Measurements from ENCODE around the gene NEXN.

Gene NEXN

DNA sequence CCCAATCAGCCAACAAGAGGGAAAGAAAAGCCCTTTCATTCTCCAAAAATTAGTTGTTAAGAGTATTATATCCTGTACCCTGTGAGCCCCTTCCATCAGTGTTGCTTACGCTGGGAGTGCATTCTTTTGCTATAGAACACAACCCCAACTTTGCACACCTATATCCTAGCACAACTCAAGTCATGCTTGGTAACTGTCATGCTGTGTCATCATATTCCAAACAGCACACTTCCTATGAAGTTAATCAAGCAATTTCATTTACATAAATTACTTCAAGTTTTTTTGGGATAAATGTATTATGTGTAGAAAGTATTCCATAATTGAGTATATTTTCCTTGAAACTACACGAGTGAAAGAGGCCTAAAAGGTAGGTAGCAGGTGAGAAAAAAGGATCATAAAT is 70.4 kb downstream of the NEXN start:
- DNase-seq (ENCODE audit: low spot score), result no peak
- TF ChIP-seq, protein P1, sequence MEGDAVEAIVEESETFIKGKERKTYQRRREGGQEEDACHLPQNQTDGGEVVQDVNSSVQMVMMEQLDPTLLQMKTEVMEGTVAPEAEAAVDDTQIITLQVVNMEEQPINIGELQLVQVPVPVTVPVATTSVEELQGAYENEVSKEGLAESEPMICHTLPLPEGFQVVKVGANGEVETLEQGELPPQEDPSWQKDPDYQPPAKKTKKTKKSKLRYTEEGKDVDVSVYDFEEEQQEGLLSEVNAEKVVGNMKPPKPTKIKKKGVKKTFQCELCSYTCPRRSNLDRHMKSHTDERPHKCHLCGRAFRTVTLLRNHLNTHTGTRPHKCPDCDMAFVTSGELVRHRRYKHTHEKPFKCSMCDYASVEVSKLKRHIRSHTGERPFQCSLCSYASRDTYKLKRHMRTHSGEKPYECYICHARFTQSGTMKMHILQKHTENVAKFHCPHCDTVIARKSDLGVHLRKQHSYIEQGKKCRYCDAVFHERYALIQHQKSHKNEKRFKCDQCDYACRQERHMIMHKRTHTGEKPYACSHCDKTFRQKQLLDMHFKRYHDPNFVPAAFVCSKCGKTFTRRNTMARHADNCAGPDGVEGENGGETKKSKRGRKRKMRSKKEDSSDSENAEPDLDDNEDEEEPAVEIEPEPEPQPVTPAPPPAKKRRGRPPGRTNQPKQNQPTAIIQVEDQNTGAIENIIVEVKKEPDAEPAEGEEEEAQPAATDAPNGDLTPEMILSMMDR (IDR thresholded peaks at IDR 0.05; ENCODE audit: extremely low read depth, missing control alignments), result no peak

DNA sequence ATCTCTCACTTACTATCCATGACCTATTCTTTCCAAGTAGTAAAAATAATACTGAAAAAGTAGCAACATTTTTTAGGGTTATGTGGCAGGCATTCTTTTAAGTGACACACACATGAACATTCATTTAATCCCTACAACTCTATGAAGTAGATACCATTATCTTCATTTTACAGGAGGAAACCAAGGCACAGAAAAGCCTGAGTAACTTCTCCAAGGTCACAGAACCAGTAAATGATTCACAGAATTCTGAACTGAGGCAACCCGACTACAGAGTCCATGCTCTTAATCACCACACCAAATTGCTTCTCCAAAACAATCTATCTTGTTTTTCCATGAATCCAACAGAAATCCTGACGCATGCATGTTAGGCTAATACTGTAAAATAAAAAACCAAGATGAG is 73.0 kb downstream of the NEXN start:
- DNase-seq (ENCODE audit: low spot score), result no peak
- TF ChIP-seq, protein P1 (IDR thresholded peaks at IDR 0.05; ENCODE audit: extremely low read depth, missing control alignments), result no peak

DNA sequence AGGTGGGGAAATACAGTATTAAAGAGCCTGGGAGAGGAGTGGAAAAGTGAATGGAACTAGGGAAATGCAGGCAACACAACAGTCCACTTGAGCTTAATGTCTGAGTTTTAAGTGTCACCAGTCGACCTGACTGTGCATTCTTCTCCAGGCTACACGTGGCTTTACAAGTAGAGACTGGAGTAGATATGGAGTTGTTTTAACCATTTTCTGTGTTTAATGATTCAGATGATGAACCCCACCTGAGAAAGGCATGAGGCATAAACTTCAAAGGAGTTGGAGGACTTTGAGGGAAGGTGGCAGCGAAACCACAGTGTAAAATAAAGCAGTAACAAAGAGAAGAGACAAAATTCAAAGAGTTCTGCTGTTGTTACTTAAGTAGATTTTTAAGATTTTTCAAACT is 77.9 kb downstream of the NEXN start:
- TF ChIP-seq, protein P1 (IDR thresholded peaks at IDR 0.05; ENCODE audit: extremely low read depth, missing control alignments), result no peak

DNA sequence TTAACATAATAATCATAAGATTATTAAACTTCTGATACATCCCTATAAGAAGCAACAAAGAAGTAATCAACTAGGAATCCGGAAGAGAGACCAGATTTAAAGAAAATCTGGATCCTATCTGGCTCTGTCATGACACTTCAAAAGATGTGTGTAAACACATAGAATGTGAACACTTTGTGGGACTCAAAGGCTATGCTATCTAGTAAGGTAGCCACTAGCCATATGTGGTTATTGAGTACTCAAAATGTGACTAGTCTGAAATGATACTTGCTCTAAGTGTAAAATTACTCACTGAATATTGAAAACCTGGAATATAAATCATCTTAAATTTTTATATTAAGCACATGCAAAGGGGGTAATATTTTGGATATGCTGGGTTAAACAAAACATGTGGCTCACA is 81.8 kb downstream of the NEXN start:
- DNase-seq (ENCODE audit: low spot score), result no peak
- TF ChIP-seq, protein P1 (IDR thresholded peaks at IDR 0.05; ENCODE audit: extremely low read depth, missing control alignments), result no peak

More for the DNA sequence above, 77.9 kb downstream of the NEXN start:
- DNase-seq (ENCODE audit: low spot score), result no peak

DNA sequence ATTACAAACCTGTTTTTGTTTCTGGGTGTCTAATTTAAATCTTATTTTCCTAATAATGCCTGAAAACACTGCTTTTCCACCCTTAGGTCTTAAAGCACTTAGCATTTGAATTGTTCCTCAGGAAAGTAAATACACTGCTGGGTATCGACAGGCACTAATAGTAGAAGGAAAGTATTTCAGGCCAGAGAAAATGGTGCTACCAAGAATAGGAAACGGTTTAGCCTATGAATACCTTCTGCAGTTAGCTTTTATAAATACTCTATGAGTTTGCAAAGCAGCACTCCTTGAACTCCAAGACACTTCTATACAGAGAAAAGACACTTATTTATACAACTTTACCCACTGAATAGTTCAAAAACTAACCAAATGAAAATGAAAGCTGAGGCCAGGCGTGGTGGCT is 83.7 kb downstream of the NEXN start:
- DNase-seq (ENCODE audit: low spot score), result no peak
- TF ChIP-seq, protein P1 (IDR thresholded peaks at IDR 0.05; ENCODE audit: extremely low read depth, missing control alignments), result no peak

DNA sequence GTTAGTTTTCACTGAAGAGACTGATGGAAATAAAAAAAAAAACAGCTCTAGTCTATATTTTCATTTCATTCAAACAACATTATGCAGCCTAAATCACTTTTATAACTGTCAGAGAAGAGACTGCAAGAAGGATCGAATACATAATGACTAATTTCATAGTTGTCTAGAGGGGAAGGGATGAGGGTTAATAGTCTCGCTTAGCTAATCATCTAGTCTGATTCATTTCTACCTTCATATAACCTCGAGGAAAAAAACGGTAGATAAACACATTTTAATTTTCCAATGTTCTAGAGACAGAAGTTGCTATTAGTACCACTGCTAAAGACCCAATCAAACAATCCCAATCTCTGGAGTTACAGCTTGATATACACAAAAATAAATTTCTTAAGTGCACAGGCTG is 87.0 kb downstream of the NEXN start:
- TF ChIP-seq, protein P1 (IDR thresholded peaks at IDR 0.05; ENCODE audit: extremely low read depth, missing control alignments), result no peak
- no peak for DNase-seq (ENCODE audit: low spot score)

DNA sequence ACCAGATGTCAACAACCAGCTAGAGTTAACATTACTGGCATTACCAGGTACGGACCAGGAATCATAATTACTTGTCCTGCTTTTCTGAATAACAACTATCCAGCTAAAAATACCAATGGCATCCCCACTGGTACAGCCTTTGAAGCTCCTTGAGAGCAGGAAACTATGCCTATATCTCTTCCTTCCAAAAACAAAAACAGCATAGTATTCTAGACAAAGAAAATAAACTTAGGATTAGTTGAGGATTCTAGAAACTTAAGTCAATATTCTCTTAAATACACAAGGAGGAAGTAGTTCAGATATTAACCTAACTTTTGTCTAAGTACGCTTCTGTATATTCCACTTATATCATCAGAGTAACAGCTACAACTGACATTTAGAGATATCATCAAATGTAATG is 87.5 kb downstream of the NEXN start:
- TF ChIP-seq, protein P1 (IDR thresholded peaks at IDR 0.05; ENCODE audit: extremely low read depth, missing control alignments), result no peak
- no peak for DNase-seq (ENCODE audit: low spot score)
